WI38 (cell line): Measurements from ENCODE around the gene ERV3-1.
"Not testable (repeated sequence)": the region's sequence is repeated elsewhere in the genome, so short reads cannot be mapped to it uniquely, and the experiment has no call there.

Experiments used
- H3K4me3 ChIP-seq: 2 replicates; pipeline ENCODE4 v1.5.1; 2011; ENCODE audit warnings: low read depth, mild to moderate bottlenecking, control low read depth, low read length
- CTCF ChIP-seq: IDR thresholded peaks from 2 replicates; pipeline ENCODE4 v1.5.1; 2012; ENCODE audit warnings: low read depth, mild to moderate bottlenecking, control low read depth, low read length

The ERV3-1 gene

GRCh38 chr7:65009394-65009793 lies 2.9 kb upstream of the ERV3-1 start:
- not testable (repeated sequence) for H3K4me3 ChIP-seq

GRCh38 chr7:65007036-65007435 lies 549 bp upstream of the ERV3-1 start:
- H3K4me3 ChIP-seq = not testable (repeated sequence)

GRCh38 chr7:65004575-65004974 lies 1.9 kb downstream of the ERV3-1 start:
- no peak for TF ChIP-seq CTCF
- H3K4me3 ChIP-seq = no peak overlapping the region

- no peak for TF ChIP-seq CTCF
- no peak overlapping the region for H3K4me3 ChIP-seq
Measured at GRCh38 chr7:65002972-65003585, 3.4 kb downstream of the ERV3-1 start.

GRCh38 chr7:65001291-65001814 lies 5.1 kb downstream of the ERV3-1 start:
- H3K4me3 ChIP-seq = no peak overlapping the region
- no peak for TF ChIP-seq CTCF

GRCh38 chr7:64999165-65000004 lies 7.1 kb downstream of the ERV3-1 start:
- no peak for TF ChIP-seq CTCF
- H3K4me3 ChIP-seq = no peak overlapping the region

GRCh38 chr7:64998865-64999164 lies 7.7 kb downstream of the ERV3-1 start:
- H3K4me3 ChIP-seq = no peak overlapping the region
- no peak for TF ChIP-seq CTCF

GRCh38 chr7:64997927-64998391 lies 8.5 kb downstream of the ERV3-1 start:
- no peak for TF ChIP-seq CTCF
- no peak overlapping the region for H3K4me3 ChIP-seq
